ENCODE data around the gene ADIPOR2. TPM values are rescaled to one million over a fixed set of nuclear protein-coding genes. Genes with fewer than 3 reads are reported as not detected.
A peak's percentile ranks its signal among the peaks of the same experiment; 100 is the strongest.

ADIPOR2 gene
- total and polyA plus RNA-seq, 10 of the 15 experiments (the other 5 are each of a cell fraction or from before 2014, with no cell fraction given), result 8.6 to 65.0 (median 38.0) TPM

DNA sequence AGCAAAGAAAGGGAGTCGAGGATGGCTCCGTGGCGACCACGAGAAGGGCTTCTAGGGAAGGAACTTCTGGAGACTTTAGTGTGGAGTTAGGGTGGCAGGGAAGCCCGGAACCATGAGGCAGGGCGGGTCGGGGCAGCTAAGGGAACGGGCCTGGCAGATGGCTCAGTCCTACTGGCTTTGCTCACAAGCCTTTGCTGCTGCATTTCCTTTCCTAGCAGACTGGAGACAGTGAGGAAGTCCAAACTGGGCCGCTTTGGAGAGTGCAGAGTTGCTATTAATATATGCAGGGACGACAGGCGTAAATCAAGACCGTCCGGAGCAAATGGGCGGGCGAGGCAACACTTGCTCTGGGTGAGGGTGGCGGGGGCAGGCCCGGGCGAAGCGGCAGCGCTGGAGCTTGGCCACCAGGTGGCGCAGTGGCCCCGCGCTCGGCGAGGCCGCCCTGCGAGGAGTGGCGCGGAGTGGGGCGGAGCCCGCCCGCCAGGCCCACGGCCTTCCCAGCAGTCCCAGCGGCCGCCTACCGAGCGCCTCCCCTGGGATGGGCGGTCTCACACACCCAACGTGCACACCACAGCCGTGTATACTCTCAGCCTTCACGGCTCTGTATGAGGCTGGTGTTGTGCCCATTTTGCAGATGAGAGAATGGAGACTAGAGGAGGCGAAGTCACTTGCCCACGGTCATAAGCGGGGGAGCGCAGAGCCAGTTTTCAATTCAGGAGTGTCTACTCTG, 105.1 kb downstream of the ADIPOR2 start (continued):
- TF ChIP-seq, protein P1, sequence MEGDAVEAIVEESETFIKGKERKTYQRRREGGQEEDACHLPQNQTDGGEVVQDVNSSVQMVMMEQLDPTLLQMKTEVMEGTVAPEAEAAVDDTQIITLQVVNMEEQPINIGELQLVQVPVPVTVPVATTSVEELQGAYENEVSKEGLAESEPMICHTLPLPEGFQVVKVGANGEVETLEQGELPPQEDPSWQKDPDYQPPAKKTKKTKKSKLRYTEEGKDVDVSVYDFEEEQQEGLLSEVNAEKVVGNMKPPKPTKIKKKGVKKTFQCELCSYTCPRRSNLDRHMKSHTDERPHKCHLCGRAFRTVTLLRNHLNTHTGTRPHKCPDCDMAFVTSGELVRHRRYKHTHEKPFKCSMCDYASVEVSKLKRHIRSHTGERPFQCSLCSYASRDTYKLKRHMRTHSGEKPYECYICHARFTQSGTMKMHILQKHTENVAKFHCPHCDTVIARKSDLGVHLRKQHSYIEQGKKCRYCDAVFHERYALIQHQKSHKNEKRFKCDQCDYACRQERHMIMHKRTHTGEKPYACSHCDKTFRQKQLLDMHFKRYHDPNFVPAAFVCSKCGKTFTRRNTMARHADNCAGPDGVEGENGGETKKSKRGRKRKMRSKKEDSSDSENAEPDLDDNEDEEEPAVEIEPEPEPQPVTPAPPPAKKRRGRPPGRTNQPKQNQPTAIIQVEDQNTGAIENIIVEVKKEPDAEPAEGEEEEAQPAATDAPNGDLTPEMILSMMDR (IDR thresholded peaks at IDR 0.05 in 2 of 3, conservative IDR thresholded peaks at IDR 0.05 in 1 of 3; ENCODE audit: control insufficient read depth in 2 of 3, extremely low read depth in 1 of 3, insufficient read depth in 1 of 3, low read depth in 3 of 3, low read length in 3 of 3), result peak; percentile 81 to 97 (median 92); a peak in 5 of 6 replicates
- no peak for TF ChIP-seq EP300 (IDR thresholded peaks at IDR 0.05; ENCODE audit: borderline replicate concordance in 1 of 2, control insufficient read depth in 1 of 2, low read depth in 2 of 2, low read length in 2 of 2)
- peak; percentile 96 for TF ChIP-seq RB1 (IDR thresholded peaks at IDR 0.05; ENCODE audit: borderline replicate concordance)
- TF ChIP-seq MEF2B (IDR thresholded peaks at IDR 0.05; ENCODE audit: partially characterized antibody, poor library complexity, severe bottlenecking), result peak; percentile 89
- peak; percentile 90 for TF ChIP-seq POLR2AphosphoS5 (IDR thresholded peaks at IDR 0.05; ENCODE audit: low read length)
- TF ChIP-seq, protein P2, sequence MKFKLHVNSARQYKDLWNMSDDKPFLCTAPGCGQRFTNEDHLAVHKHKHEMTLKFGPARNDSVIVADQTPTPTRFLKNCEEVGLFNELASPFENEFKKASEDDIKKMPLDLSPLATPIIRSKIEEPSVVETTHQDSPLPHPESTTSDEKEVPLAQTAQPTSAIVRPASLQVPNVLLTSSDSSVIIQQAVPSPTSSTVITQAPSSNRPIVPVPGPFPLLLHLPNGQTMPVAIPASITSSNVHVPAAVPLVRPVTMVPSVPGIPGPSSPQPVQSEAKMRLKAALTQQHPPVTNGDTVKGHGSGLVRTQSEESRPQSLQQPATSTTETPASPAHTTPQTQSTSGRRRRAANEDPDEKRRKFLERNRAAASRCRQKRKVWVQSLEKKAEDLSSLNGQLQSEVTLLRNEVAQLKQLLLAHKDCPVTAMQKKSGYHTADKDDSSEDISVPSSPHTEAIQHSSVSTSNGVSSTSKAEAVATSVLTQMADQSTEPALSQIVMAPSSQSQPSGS (IDR thresholded peaks at IDR 0.05; ENCODE audit: low read length), result no peak
- TF ChIP-seq POLR2A (IDR thresholded peaks at IDR 0.05; ENCODE audit: low read depth, low read length), result peak; percentile 90
- TF ChIP-seq KDM1A (IDR thresholded peaks at IDR 0.05; ENCODE audit: borderline replicate concordance), result no peak
- TF ChIP-seq NFYA (IDR thresholded peaks at IDR 0.05; ENCODE audit: borderline replicate concordance, low read depth, low read length), result no peak
- no peak for TF ChIP-seq HDAC6 (IDR thresholded peaks at IDR 0.05; ENCODE audit: unreplicated experiment)
- peak; percentile 97 for TF ChIP-seq SMC3 (IDR thresholded peaks at IDR 0.05; ENCODE audit: borderline replicate concordance, low read length)
- no peak for TF ChIP-seq STAT3 (IDR thresholded peaks at IDR 0.05; ENCODE audit: low read depth, low read length)
- no peak for TF ChIP-seq ZZZ3 (IDR thresholded peaks at IDR 0.05; ENCODE audit: control insufficient read depth, insufficient read length, low read depth)
- no peak for TF ChIP-seq NFIC (IDR thresholded peaks at IDR 0.05; ENCODE audit: low read depth, low read length)
- TF ChIP-seq, protein P3, sequence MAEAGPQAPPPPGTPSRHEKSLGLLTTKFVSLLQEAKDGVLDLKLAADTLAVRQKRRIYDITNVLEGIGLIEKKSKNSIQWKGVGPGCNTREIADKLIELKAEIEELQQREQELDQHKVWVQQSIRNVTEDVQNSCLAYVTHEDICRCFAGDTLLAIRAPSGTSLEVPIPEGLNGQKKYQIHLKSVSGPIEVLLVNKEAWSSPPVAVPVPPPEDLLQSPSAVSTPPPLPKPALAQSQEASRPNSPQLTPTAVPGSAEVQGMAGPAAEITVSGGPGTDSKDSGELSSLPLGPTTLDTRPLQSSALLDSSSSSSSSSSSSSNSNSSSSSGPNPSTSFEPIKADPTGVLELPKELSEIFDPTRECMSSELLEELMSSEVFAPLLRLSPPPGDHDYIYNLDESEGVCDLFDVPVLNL (IDR thresholded peaks at IDR 0.05; ENCODE audit: low read depth, low read length), result no peak
- TF ChIP-seq NBN (IDR thresholded peaks at IDR 0.05), result peak; percentile 61
- peak; percentile 48 for TF ChIP-seq RUNX3 (IDR thresholded peaks at IDR 0.05; ENCODE audit: low read length)
- TF ChIP-seq, protein P4, sequence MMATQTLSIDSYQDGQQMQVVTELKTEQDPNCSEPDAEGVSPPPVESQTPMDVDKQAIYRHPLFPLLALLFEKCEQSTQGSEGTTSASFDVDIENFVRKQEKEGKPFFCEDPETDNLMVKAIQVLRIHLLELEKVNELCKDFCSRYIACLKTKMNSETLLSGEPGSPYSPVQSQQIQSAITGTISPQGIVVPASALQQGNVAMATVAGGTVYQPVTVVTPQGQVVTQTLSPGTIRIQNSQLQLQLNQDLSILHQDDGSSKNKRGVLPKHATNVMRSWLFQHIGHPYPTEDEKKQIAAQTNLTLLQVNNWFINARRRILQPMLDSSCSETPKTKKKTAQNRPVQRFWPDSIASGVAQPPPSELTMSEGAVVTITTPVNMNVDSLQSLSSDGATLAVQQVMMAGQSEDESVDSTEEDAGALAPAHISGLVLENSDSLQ (IDR thresholded peaks at IDR 0.05), result no peak; the same call in 1 of the 2 replicates
- peak; percentile 66 for TF ChIP-seq KLF5 (IDR thresholded peaks at IDR 0.05; ENCODE audit: partially characterized antibody)

Data from GM12878 (cell line).